BE2C (cell line): Measurements from ENCODE around the gene STX16.

Source experiments
- DNase-seq: peaks from one replicate; pipeline ENCODE4 v3.0.0-alpha.2; 2020
- H3K27me3 ChIP-seq: fragments of 250-450 bp; sonication (Bioruptor Pico); 2 replicates; pipeline ENCODE4 v1.5.1; 2020; ENCODE audit warnings: mild to moderate bottlenecking
- H3K36me3 ChIP-seq: fragments of 250-450 bp; sonication (Bioruptor Pico); 2 replicates; pipeline ENCODE4 v1.5.1; 2020; ENCODE audit warnings: mild to moderate bottlenecking
- H3K4me1 ChIP-seq: fragments of 250-450 bp; sonication (Bioruptor Pico); 2 replicates; pipeline ENCODE4 v1.5.1; 2020
- H3K4me3 ChIP-seq: 2 replicates; pipeline ENCODE4 v1.5.1; 2011; ENCODE audit warnings: low read depth, low read length
- H3K9me3 ChIP-seq: fragments of 250-450 bp; sonication (Bioruptor Pico); 2 replicates; pipeline ENCODE4 v1.5.1; 2020
- CTCF ChIP-seq: IDR thresholded peaks from 2 replicates; pipeline ENCODE4 v1.5.1; 2012; ENCODE audit warnings: mild to moderate bottlenecking, low read depth, low read length

The STX16 gene

GRCh38 chr20:58626051-58626450, 25.0 kb upstream of the STX16 start:
- DNase-seq, result no peak
- no peak overlapping the region for H3K4me3 ChIP-seq
- H3K36me3 ChIP-seq, result no peaks in the 10 kb centered on the region
- H3K4me1 ChIP-seq, result peaks cover 19% of the 10 kb centered on the region
- H3K9me3 ChIP-seq, result no peaks in the 10 kb centered on the region
- TF ChIP-seq CTCF, result no peak
- H3K27me3 ChIP-seq, result no peaks in the 10 kb centered on the region

- H3K36me3 ChIP-seq, result no peaks in the 10 kb centered on the region
- no peaks in the 10 kb centered on the region for H3K27me3 ChIP-seq
- no peak for DNase-seq
- H3K9me3 ChIP-seq, result no peaks in the 10 kb centered on the region
- TF ChIP-seq CTCF, result no peak
- H3K4me3 ChIP-seq, result no peak overlapping the region
- peaks cover 19% of the 10 kb centered on the region for H3K4me1 ChIP-seq
Measured at GRCh38 chr20:58627212-58628072, 23.6 kb upstream of the STX16 start.

- peak; percentile 25; the same call in 1 of the 2 replicates for TF ChIP-seq CTCF
- DNase-seq, result no peak
- Histone ChIP-seq H3K4me1 (peaks cover 19% of the 10 kb centered on the region), H3K4me3 (no peak overlapping the region), H3K9me3 (no peaks in the 10 kb centered on the region), H3K27me3 (no peaks in the 10 kb centered on the region), H3K36me3 (no peaks in the 10 kb centered on the region)
Measured at GRCh38 chr20:58628491-58629214, 22.4 kb upstream of the STX16 start.

GRCh38 chr20:58629215-58629580, 21.9 kb upstream of the STX16 start:
- TF ChIP-seq CTCF, result no peak
- no peak for DNase-seq

GRCh38 chr20:58630063-58630462, 21.0 kb upstream of the STX16 start:
- Histone ChIP-seq H3K4me1 (peaks cover 13% of the 10 kb centered on the region), H3K36me3 (no peaks in the 10 kb centered on the region), H3K4me3 (no peak overlapping the region), H3K9me3 (no peaks in the 10 kb centered on the region), H3K27me3 (no peaks in the 10 kb centered on the region)
- no peak for TF ChIP-seq CTCF
- DNase-seq, result no peak

More at GRCh38 chr20:58629215-58629580, 21.9 kb upstream of the STX16 start:
- no peaks in the 10 kb centered on the region for H3K36me3 ChIP-seq
- peaks cover 17% of the 10 kb centered on the region for H3K4me1 ChIP-seq
- no peak overlapping the region for H3K4me3 ChIP-seq
- H3K27me3 ChIP-seq, result no peaks in the 10 kb centered on the region
- no peaks in the 10 kb centered on the region for H3K9me3 ChIP-seq
